Measurements from ENCODE around the gene ZMYND8. TPM values are rescaled to one million over a fixed set of nuclear protein-coding genes. Genes with fewer than 3 reads are reported as not detected.

ZMYND8 gene
- total RNA-seq, 2 experiments from 2014 or later: 28.1 to 29.6 TPM

- H3K4me3 Mint-ChIP-seq: no peak overlapping the region
- DNase-seq: no peak
- no peaks in the 10 kb centered on the region for H3K27me3 Mint-ChIP-seq
- no peaks in the 10 kb centered on the region for H3K9me3 Mint-ChIP-seq
- intact Hi-C loops (cut with micrococcal nuclease): no loop called here
- no peak overlapping the region for H3K27ac Mint-ChIP-seq
- ChIA-PET POLR2A (no interaction called here), CTCF (interaction anchor here (0.6 to 1.2 kb wide), 2 partner anchors 48 to 280 kb away, joined by 3 to 7 read pairs; no protein-coding TSS in a partner anchor)
- H3K36me3 Mint-ChIP-seq: peaks cover 21% of the 10 kb centered on the region
- H3K4me1 Mint-ChIP-seq (ENCODE audit: low read depth): peaks cover 32% of the 10 kb centered on the region
Observed at GRCh38 chr20:47336129-47336754, 20.3 kb downstream of the ZMYND8 start.

GRCh38 chr20:47335251-47336128 is 21.0 kb downstream of the ZMYND8 start:
- CTCF ChIA-PET: no interaction called here
- Mint-ChIP-seq H3K4me3 (no peak overlapping the region), H3K27ac (no peak overlapping the region), H3K36me3 (peaks cover 19% of the 10 kb centered on the region), H3K9me3 (no peaks in the 10 kb centered on the region), H3K4me1 (ENCODE audit: low read depth) (peaks cover 36% of the 10 kb centered on the region), H3K27me3 (no peaks in the 10 kb centered on the region)
- POLR2A ChIA-PET: no interaction called here
- no peak for DNase-seq
- intact Hi-C loops (cut with micrococcal nuclease): no loop called here

GRCh38 chr20:47334022-47334551 is 22.4 kb downstream of the ZMYND8 start:
- no peak overlapping the region for H3K27ac Mint-ChIP-seq
- peaks cover 17% of the 10 kb centered on the region for H3K36me3 Mint-ChIP-seq
- H3K9me3 Mint-ChIP-seq: no peaks in the 10 kb centered on the region
- H3K4me3 Mint-ChIP-seq: no peak overlapping the region
- H3K27me3 Mint-ChIP-seq: no peaks in the 10 kb centered on the region
- ChIA-PET POLR2A (no interaction called here), CTCF (interaction anchor here (1.0 kb wide), 1 partner anchor 9 kb away, joined by 4 read pairs; no protein-coding TSS in a partner anchor)
- peaks cover 41% of the 10 kb centered on the region for H3K4me1 Mint-ChIP-seq (ENCODE audit: low read depth)
- no peak for DNase-seq
- intact Hi-C loops (cut with micrococcal nuclease): no loop called here

GRCh38 chr20:47332381-47333206 is 23.9 kb downstream of the ZMYND8 start:
- no peaks in the 10 kb centered on the region for H3K27me3 Mint-ChIP-seq
- DNase-seq: no peak
- no peak overlapping the region for H3K4me3 Mint-ChIP-seq
- ChIA-PET CTCF (interaction anchor here (1.0 to 1.2 kb wide), 2 partner anchors 11 to 52 kb away, joined by 4 to 5 read pairs; no protein-coding TSS in a partner anchor), POLR2A (no interaction called here)
- H3K27ac Mint-ChIP-seq: no peak overlapping the region
- no peaks in the 10 kb centered on the region for H3K9me3 Mint-ChIP-seq
- peaks cover 40% of the 10 kb centered on the region for H3K4me1 Mint-ChIP-seq (ENCODE audit: low read depth)
- intact Hi-C loops (cut with micrococcal nuclease): no loop called here
- peaks cover 19% of the 10 kb centered on the region for H3K36me3 Mint-ChIP-seq

GRCh38 chr20:47330933-47331708 is 25.4 kb downstream of the ZMYND8 start:
- Mint-ChIP-seq H3K27ac (no peak overlapping the region), H3K27me3 (no peaks in the 10 kb centered on the region), H3K9me3 (no peaks in the 10 kb centered on the region), H3K4me3 (no peak overlapping the region), H3K36me3 (peaks cover 17% of the 10 kb centered on the region), H3K4me1 (ENCODE audit: low read depth) (peaks cover 39% of the 10 kb centered on the region)
- DNase-seq: peak; percentile 12
- ChIA-PET CTCF (interaction anchor here (1.1 to 1.8 kb wide), 4 partner anchors 15 to 58 kb away, joined by 3 to 6 read pairs (median 5); no protein-coding TSS in a partner anchor), POLR2A (interaction anchor here (1.0 kb wide), 1 partner anchor 15 kb away, joined by 3 read pairs; no protein-coding TSS in a partner anchor)
- intact Hi-C loops (cut with micrococcal nuclease): no loop called here

- Mint-ChIP-seq H3K36me3 (peaks cover 19% of the 10 kb centered on the region), H3K4me1 (ENCODE audit: low read depth) (peaks cover 36% of the 10 kb centered on the region), H3K4me3 (no peak overlapping the region), H3K9me3 (no peaks in the 10 kb centered on the region), H3K27me3 (no peaks in the 10 kb centered on the region), H3K27ac (no peak overlapping the region)
- no peak for DNase-seq
- intact Hi-C loops (cut with micrococcal nuclease): no loop called here
- CTCF ChIA-PET: interaction anchor here (1.1 to 1.8 kb wide), 2 partner anchors 14 to 54 kb away, joined by 3 to 6 read pairs; no protein-coding TSS in a partner anchor
- POLR2A ChIA-PET: interaction anchor here (1.0 kb wide), 1 partner anchor 14 kb away, joined by 3 read pairs; no protein-coding TSS in a partner anchor
Observed at GRCh38 chr20:47330071-47330470, 26.4 kb downstream of the ZMYND8 start.

- CTCF ChIA-PET: interaction anchor here (0.6 to 2.5 kb wide), 2 partner anchors 56 to 70 kb away, joined by 3 to 9 read pairs; no protein-coding TSS in a partner anchor
- intact Hi-C loops (cut with micrococcal nuclease): no loop called here
- Mint-ChIP-seq H3K27me3 (no peaks in the 10 kb centered on the region), H3K27ac (no peak overlapping the region), H3K36me3 (peaks cover 16% of the 10 kb centered on the region), H3K9me3 (no peaks in the 10 kb centered on the region), H3K4me3 (no peak overlapping the region), H3K4me1 (ENCODE audit: low read depth) (peaks cover 39% of the 10 kb centered on the region)
- DNase-seq: no peak
- POLR2A ChIA-PET: no interaction called here
Observed at GRCh38 chr20:47328129-47328528, 28.4 kb downstream of the ZMYND8 start.

- Mint-ChIP-seq H3K27me3 (no peaks in the 10 kb centered on the region), H3K9me3 (no peaks in the 10 kb centered on the region), H3K4me3 (no peak overlapping the region), H3K27ac (no peak overlapping the region), H3K36me3 (peaks cover 13% of the 10 kb centered on the region), H3K4me1 (ENCODE audit: low read depth) (peaks cover 37% of the 10 kb centered on the region)
- POLR2A ChIA-PET: no interaction called here
- DNase-seq: no peak
- intact Hi-C loops (cut with micrococcal nuclease): no loop called here
- CTCF ChIA-PET: interaction anchor here (0.6 to 2.5 kb wide), 2 partner anchors 56 to 70 kb away, joined by 3 to 9 read pairs; no protein-coding TSS in a partner anchor
Observed at GRCh38 chr20:47327711-47328110, 28.8 kb downstream of the ZMYND8 start.

GRCh38 chr20:47326658-47327268 is 29.7 kb downstream of the ZMYND8 start:
- no peaks in the 10 kb centered on the region for H3K27me3 Mint-ChIP-seq
- CTCF ChIA-PET: interaction anchor here (2.5 kb wide), 1 partner anchor 57 kb away, joined by 9 read pairs; no protein-coding TSS in a partner anchor
- POLR2A ChIA-PET: interaction anchor here (1.7 kb wide), 1 partner anchor 9 kb away, joined by 4 read pairs; no protein-coding TSS in a partner anchor

GRCh38 chr20:47325242-47325641 is 31.3 kb downstream of the ZMYND8 start:
- Mint-ChIP-seq H3K9me3 (no peaks in the 10 kb centered on the region), H3K4me3 (no peak overlapping the region), H3K4me1 (ENCODE audit: low read depth) (peaks cover 32% of the 10 kb centered on the region), H3K36me3 (peaks cover 6% of the 10 kb centered on the region), H3K27ac (no peak overlapping the region), H3K27me3 (no peaks in the 10 kb centered on the region)
- no peak for DNase-seq
- intact Hi-C loops (cut with micrococcal nuclease): no loop called here
- ChIA-PET POLR2A (no interaction called here), CTCF (interaction anchor here (1.7 kb wide), 1 partner anchor 59 kb away, joined by 5 read pairs; no protein-coding TSS in a partner anchor)

More at GRCh38 chr20:47326658-47327268, 29.7 kb downstream of the ZMYND8 start:
- intact Hi-C loops (cut with micrococcal nuclease): no loop called here
- H3K27ac Mint-ChIP-seq: no peak overlapping the region
- H3K9me3 Mint-ChIP-seq: no peaks in the 10 kb centered on the region
- DNase-seq: no peak
- peaks cover 32% of the 10 kb centered on the region for H3K4me1 Mint-ChIP-seq (ENCODE audit: low read depth)
- no peak overlapping the region for H3K4me3 Mint-ChIP-seq
- peaks cover 11% of the 10 kb centered on the region for H3K36me3 Mint-ChIP-seq
